Measurements from ENCODE around the gene PHACTR3. TPM values are rescaled to one million over a fixed set of nuclear protein-coding genes. Genes with fewer than 3 reads are reported as not detected.

The PHACTR3 gene
- total and polyA plus RNA-seq, 2 donors, result 0.62 to 2.7 TPM

DNA sequence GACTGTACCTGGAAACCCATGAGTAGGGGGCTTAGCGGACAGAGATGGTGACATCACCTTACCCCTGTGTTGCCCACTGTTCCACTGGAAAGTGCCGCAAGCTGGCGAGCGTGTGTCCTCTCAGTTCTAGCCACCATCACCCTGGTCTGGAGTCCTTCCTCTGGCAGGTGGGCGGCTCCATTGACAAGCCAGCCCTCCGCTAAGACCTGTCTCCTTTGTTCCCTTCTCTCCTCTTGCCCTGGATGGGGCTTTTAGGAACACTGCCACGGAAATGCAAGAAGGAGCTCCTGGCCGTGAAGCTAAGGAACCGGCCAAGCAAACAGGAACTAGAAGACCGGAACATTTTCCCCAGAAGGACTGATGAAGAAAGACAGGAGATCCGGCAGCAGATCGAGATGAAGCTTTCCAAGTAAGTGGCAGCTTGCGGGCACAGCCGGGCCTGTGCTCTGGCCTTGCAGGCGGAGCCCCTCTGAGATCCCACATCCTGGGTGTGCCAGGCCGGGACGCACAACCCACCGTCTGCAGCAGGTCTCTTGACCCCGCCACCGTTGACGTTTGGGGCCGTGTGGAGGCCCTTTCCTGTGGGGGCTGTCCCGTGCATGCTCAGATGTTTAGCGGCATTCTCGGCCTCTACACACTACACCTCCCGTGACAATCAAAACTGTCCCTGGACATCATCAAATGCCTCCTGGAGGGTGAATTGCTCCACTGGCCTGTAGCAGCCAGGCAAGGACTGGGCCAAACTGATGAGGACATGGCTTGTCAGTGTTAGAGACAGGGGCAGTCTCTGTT is 201.6 kb downstream of the PHACTR3 start:
- Histone ChIP-seq H3K4me1 (ENCODE audit: insufficient read depth) (no peaks in the 10 kb centered on the region), H3K27ac (ENCODE audit: low read depth) (no peak overlapping the region), H3K36me3 (ENCODE audit: insufficient read depth) (no peaks in the 10 kb centered on the region), H3K4me3 (ENCODE audit: low read depth, low read length) (no peak overlapping the region)
- 87% methylated on average over 26 of the region's 26 CpGs for WGBS
- DNase-seq (ENCODE audit: extremely low spot score), result no peak

DNA sequence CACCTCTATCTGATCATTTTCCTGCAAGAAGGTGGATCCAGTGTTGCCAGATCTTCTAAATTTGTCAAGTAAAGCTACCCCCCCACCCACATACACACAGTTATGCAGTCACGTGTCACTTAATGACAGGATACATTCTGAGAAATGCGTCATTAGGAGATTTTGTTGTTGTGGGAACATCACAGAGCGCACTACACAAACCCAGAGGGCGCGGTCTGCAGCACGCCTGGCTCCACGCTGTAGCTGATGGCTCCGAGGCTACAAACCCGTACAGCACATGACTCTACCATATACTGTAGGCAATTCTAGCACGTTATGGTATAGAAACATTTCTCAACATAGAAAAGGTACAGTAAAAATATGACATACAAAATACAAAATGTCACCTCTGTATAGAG is 202.2 kb downstream of the PHACTR3 start:
- H3K27ac ChIP-seq (ENCODE audit: low read depth), result no peak overlapping the region
- H3K4me1 ChIP-seq (ENCODE audit: insufficient read depth), result no peaks in the 10 kb centered on the region
- no peak overlapping the region for H3K4me3 ChIP-seq (ENCODE audit: low read depth, low read length)
- 94% methylated on average over 10 of the region's 10 CpGs for WGBS
- DNase-seq (ENCODE audit: extremely low spot score), result no peak
- H3K36me3 ChIP-seq (ENCODE audit: insufficient read depth), result no peaks in the 10 kb centered on the region

DNA sequence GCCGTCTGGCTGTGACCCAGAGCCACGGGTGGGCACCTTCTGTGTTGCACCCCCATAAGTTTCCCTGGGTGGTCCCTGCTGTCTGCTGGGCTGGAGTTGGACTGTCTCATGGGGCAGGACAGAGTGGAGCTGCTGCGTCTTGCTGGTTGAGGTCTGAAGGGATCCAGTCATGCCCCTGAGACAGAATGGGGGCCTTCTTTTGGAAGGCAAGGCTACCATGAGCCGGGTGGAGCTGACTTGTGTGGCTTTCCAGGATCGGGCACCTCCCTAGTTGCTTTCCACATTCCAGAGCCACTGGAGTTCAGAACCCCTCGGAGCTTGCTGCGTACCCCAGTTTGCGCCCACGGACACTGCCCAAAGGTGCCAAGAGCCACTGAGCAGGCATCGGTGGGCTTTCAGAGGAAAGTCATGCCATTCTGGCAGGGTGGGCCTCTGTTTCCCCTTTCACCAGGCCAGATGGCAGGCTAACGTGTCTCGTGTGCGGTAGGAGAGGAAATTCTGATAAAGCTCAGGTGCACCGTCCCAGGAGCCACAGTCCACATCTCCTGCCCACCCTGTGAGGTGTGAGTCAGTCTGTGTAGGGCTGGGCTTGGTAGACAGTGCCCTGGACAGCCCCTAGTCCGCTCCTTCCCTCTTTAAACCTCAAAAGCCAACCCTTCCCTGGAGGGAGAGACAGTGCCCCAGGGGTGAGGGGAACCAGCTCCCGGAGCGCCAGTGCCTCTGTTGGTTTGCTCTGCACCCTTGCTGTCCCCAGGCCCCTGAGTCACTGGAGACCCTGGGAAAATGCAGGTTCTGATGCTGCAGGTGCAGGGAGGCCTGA is 203.8 kb downstream of the PHACTR3 start:
- Histone ChIP-seq H3K4me1 (ENCODE audit: insufficient read depth) (no peaks in the 10 kb centered on the region), H3K36me3 (ENCODE audit: insufficient read depth) (no peaks in the 10 kb centered on the region), H3K4me3 (ENCODE audit: low read depth, low read length) (no peak overlapping the region), H3K27ac (ENCODE audit: low read depth) (no peak overlapping the region)
- WGBS, result 86% methylated on average over 17 of the region's 17 CpGs
- no peak for DNase-seq (ENCODE audit: extremely low spot score)

DNA sequence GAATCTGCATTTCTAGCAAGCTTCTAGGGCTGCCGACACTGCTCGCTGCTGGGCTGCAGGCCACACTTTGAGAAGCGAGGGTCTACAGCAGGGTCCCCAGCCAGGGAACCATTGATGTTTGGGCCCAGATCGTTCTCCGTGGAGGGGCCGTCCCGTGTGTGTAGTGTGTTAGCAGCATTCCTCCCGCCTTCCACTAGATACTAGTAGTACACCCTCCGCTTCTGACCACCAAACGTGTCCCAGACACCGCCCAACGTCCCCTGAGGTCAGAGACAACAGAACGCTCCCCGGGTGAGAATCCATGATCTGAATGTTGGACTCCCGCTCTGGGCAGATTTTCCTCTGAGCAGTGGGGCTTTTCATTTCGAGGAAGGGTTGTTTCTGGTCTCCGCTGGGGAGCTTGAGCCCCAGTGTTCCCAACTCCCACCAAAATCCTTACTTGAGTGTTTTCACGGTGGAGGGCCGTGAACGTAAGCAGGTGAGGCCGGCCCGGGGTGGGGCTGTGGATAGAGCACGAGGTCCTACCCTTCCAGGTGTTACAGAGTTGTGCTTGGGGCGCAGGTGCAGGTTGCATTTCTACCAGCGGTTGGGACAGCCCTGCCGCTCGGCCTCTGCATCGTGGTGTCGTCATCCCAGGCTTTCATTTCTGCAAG is 204.5 kb downstream of the PHACTR3 start:
- 84% methylated on average over 29 of the region's 29 CpGs for WGBS
- H3K4me3 ChIP-seq (ENCODE audit: low read depth, low read length), result no peak overlapping the region
- H3K27ac ChIP-seq (ENCODE audit: low read depth), result no peak overlapping the region
- no peaks in the 10 kb centered on the region for H3K4me1 ChIP-seq (ENCODE audit: insufficient read depth)
- H3K36me3 ChIP-seq (ENCODE audit: insufficient read depth), result no peaks in the 10 kb centered on the region
- DNase-seq (ENCODE audit: extremely low spot score), result no peak

DNA sequence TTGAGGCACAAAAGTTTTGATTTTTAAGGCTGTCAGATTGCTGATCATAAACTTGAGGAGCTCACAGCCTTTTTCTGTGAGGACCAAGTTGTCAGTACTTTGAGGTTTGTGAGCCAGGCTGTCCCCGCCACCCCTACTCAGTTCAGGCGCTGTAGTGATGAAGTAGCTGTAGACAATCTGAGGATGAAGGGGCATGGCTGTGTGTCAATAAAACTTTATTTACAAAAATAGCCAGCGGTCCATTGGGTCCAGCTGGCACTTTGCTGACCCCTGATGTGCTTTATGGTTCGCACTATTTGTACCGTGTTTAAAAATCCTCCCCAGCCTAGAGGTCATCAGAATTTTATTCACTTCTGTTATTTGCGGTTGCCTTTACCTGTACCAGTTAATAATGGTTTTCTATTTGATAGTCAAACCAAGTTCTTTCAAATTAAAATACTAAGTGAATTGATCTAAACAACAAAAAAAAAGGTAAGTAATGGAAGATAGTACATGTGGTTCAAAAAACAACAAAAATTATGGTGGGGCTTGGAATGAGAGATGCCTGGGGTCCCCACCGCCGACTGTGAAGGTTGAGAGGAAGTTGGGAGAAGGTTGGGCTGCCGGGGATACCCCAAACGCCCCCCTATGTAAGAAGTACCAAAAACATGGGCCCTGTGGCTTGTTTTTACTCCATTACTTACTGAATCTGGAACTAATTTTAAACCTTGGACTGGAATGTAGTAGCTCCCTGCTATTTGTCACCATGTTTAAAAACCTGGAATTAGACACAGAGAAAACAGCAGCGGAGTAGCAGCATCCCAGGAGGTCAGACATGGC is 205.5 kb downstream of the PHACTR3 start:
- no peak for DNase-seq (ENCODE audit: extremely low spot score)
- Histone ChIP-seq H3K27ac (ENCODE audit: low read depth) (no peak overlapping the region), H3K36me3 (ENCODE audit: insufficient read depth) (no peaks in the 10 kb centered on the region), H3K4me3 (ENCODE audit: low read depth, low read length) (no peak overlapping the region), H3K4me1 (ENCODE audit: insufficient read depth) (no peaks in the 10 kb centered on the region)
- 88% methylated on average over 11 of the region's 11 CpGs for WGBS

DNA sequence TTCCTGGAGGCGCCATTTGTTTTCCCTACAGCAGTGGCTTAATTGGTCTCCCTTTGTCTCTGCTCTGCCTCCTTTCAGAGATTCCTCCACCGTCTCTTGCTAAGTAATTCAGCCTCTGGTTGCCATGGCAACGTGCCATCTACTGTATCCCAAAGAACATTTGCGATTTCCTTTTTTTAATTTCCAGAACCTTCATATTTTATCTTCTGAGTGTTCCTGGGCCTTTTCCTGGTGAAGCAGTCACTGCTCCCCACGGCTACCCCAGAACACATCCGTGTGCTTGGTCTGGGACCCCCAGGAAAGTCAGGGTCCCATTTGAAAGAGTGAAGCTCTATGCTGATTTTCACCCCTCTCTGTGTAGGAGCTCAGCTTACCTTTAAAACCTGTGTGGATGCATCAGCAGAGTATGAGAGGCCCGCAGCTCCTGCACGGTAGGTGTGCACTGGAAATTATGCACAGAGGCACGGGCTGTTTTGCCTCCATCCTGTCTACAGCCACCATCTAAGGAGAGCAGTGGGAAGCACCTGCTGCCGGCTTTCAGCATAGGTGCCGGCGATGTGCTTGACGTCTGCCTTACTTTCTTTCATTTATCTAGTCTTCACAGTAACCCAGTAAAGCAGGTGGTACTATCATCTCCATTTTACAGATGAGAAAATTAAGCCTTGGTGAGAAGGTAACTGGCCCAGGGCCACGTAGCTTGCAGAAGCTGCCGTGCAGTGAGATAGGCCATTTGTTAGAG is 206.3 kb downstream of the PHACTR3 start:
- WGBS, result 79% methylated on average over 15 of the region's 15 CpGs
- Histone ChIP-seq H3K4me1 (ENCODE audit: insufficient read depth) (no peaks in the 10 kb centered on the region), H3K36me3 (ENCODE audit: insufficient read depth) (no peaks in the 10 kb centered on the region), H3K4me3 (ENCODE audit: low read depth, low read length) (no peak overlapping the region), H3K27ac (ENCODE audit: low read depth) (no peak overlapping the region)
- no peak for DNase-seq (ENCODE audit: extremely low spot score)

DNA sequence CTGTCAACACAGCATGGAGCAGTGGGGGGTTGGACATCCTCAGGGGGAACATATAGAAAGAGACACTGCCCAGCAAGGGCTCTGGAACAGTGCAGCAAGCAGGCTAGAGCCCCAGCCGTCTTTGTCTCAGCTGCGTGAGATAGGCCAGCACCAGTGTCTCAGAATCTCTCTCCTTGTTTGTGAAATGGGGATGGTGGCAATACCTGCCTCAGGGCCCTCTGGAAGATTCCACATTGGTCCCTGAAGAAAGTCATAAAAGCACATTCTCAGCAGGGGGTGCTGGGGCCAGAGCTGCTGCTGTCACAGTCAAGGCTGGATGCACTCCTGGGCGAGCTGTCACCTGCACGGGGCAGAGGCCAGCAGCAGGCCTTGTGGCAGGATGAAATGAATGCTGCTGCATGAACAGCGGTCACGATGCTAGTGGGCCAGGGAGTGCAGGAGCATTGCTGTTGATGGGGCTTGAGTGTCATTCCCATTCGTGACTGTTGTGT is 207.4 kb downstream of the PHACTR3 start:
- H3K4me3 ChIP-seq (ENCODE audit: low read depth, low read length), result no peak overlapping the region
- no peak for DNase-seq (ENCODE audit: extremely low spot score)
- H3K27ac ChIP-seq (ENCODE audit: low read depth), result no peak overlapping the region
- H3K36me3 ChIP-seq (ENCODE audit: insufficient read depth), result no peaks in the 10 kb centered on the region
- WGBS, result 80% methylated on average over 7 of the region's 7 CpGs
- no peaks in the 10 kb centered on the region for H3K4me1 ChIP-seq (ENCODE audit: insufficient read depth)

DNA sequence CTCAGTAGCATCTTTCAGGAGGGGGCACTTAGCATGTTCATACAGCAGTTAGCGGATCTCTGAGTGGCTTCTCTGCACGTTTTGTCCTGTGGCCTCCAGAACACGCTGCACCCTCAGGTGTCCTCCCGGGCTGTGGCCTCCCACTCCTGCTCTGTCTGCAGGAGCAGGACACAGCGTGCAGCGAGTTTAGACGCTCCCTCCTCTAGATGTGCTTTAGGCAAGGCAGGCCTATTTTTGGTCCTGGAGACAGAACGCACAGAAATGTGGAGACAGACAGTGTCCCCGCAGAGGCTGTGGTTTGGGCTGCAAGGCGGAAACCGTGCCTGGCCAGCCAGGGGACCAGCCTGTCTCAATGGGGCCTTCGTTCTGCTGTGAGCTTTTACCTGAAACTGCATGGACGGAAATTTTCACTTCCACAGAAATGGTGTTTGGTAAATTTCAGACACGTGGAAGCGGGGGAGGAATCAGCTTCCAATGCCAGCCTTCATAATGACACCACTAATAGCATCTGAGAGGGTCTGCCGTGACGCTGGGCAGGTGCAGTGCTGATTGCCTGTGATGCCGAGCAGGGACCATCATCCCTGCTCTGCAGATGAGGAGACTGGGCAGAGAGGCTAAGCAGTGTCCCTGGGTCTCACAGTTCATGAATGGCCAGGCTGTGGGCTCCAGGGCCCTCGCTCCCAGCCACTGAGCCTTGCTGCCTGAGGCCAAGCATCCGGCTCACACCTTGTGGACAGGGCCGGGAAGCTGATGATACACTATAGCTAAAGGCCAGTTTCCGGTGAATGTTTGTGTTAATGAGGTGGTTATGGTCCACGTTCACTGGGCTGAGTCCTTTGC is 208.2 kb downstream of the PHACTR3 start:
- 87% methylated on average over 23 of the region's 23 CpGs for WGBS
- H3K4me3 ChIP-seq (ENCODE audit: low read depth, low read length), result no peak overlapping the region
- no peak for DNase-seq (ENCODE audit: extremely low spot score)

DNA sequence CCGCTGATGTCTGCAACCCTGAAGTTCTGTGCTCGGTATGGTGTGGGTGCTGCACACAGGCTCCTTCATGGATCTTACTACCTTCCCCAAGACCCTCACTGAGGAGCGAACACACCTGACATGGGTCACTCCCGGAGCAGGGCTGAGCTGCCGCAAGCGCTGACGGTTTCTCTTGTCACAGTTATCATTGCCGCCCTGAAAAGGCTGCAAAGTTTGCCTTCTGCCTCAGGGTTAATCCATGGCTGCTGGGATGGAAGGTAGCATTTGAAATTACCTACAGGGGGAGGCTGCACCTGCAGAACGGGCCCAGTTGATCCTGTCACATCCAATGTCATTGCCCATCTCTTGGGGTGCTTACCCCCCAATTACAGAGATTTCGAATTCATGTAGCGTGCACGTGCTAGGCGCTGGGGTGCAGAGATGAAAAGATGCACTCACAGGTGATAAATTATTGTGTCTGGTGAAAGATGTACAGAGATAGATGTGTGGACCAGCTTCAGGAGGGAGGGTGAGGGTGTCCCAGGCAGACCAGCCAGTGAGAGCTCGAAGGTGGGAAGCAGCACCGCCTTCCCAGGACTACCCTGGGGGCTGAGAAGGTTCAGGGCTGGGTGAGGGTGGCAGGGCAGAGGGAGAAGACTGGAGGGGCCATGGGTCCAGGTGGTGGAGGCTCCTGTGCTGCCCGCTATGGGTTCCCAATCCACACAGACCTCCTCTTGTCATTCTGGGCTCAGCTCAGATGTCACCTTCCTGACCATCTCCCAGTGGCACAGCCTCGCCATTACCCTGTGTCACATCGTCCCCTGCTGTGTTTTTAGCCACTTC is 209.0 kb downstream of the PHACTR3 start:
- 92% methylated on average over 18 of the region's 18 CpGs for WGBS
- no peak overlapping the region for H3K27ac ChIP-seq (ENCODE audit: low read depth)
- H3K36me3 ChIP-seq (ENCODE audit: insufficient read depth), result no peaks in the 10 kb centered on the region
- DNase-seq (ENCODE audit: extremely low spot score), result no peak
- H3K4me1 ChIP-seq (ENCODE audit: insufficient read depth), result no peaks in the 10 kb centered on the region
- H3K4me3 ChIP-seq (ENCODE audit: low read depth, low read length), result no peak overlapping the region

More for the DNA sequence above, 208.2 kb downstream of the PHACTR3 start:
- Histone ChIP-seq H3K4me1 (ENCODE audit: insufficient read depth) (no peaks in the 10 kb centered on the region), H3K27ac (ENCODE audit: low read depth) (no peak overlapping the region), H3K36me3 (ENCODE audit: insufficient read depth) (no peaks in the 10 kb centered on the region)

DNA sequence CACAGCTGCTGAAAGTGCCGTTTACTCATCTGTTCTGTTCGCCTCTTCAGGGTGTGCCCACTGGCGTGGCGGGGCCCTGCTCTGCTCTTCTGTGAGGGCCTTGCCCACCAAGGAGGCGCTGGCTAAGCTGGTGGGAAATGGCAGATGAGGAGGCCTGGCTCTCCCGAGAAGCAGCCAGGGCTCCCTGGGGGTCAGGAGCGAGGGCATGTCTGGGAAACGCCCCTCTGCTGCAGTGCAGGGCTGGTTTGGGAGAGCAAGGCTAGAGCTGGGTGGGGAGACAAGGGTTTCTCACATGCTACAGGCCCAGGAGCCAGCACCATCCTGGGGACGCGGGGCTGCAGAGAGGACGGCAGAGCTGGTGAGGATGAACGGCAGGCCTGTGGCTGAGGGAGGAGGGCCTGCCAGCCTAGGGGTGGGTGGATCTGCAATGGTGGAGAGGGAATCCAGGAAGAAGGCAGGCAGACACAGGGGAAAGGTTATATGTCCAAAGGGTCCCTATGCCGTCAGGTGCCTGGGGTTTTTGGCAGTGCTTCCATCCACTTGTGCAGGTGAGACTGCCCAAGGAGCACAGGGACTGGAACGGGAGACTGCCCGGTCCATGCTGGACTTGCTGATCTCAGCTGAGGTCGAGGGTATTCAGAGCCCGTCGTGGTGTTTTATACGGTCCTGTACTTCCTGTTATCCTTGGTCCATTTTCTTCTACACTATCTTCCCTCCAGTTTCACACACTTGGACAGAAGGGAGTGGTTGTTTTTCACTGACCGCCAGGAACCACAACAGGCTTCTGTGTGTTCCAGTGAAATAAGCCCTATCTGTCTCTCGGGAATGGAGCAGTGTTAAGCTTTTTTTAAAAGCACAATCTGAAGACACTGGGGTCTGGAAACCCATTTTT is 209.9 kb downstream of the PHACTR3 start:
- no peak for DNase-seq (ENCODE audit: extremely low spot score)
- 71% methylated on average over 21 of the region's 21 CpGs for WGBS
- no peaks in the 10 kb centered on the region for H3K4me1 ChIP-seq (ENCODE audit: insufficient read depth)

More for the DNA sequence above, 209.9 kb downstream of the PHACTR3 start:
- H3K27ac ChIP-seq (ENCODE audit: low read depth), result no peak overlapping the region
- no peaks in the 10 kb centered on the region for H3K36me3 ChIP-seq (ENCODE audit: insufficient read depth)
- H3K4me3 ChIP-seq (ENCODE audit: low read depth, low read length), result no peak overlapping the region
